Measurements from ENCODE around the gene SPATA16.

GRCh38 chr3:173043757-173044156, 97.3 kb downstream of the SPATA16 start:
- TF ChIP-seq EZH2 (IDR thresholded peaks at IDR 0.05), result no peak
- TF ChIP-seq POLR2AphosphoS5 (IDR thresholded peaks at IDR 0.05; ENCODE audit: borderline replicate concordance, low read depth, low read length), result no peak
- no peak for TF ChIP-seq FOXP2 (optimal IDR thresholded peaks at IDR 0.05; ENCODE audit: control extremely low read depth, extremely low read length, insufficient read depth)
